Tibial artery (tissue), 4 donors: ENCODE results near the gene ALAD.

Experiments used
- DNase-seq, 2 donors: peaks; one replicate each; pipeline ENCODE4 v3.0.0-alpha.2; 2019
- H3K27ac ChIP-seq, 2 donors: fragments of 200-600 bp; sonication (generic) in 1 of 2; 1 replicate in 1 of 2; 2 replicates in 1 of 2; pipeline ENCODE4 v1.5.1; 2018 to 2019; ENCODE audit warnings: mild to moderate bottlenecking in 1 of 2
- H3K27me3 ChIP-seq, 2 donors: fragments of 200-600 bp; sonication (generic) in 1 of 2; one replicate each; pipeline versions ENCODE4 v1.5.1 to v1.6.0; 2016 to 2019
- H3K36me3 ChIP-seq, 3 donors: fragments of 200-600 bp; sonication (generic) in 2 of 3; one replicate each; pipeline ENCODE4 v1.5.1; 2016 to 2019; ENCODE audit warnings: mild to moderate bottlenecking in 2 of 3
- H3K4me1 ChIP-seq, 4 donors: fragments of 200-600 bp; sonication (generic) in 2 of 4; 1 replicate in 3 of 4; 2 replicates in 1 of 4; pipeline ENCODE4 v1.5.1; 2016 to 2019
- H3K4me3 ChIP-seq, 2 donors: fragments of 200-600 bp; sonication (generic) in 1 of 2; 1 replicate in 1 of 2; 2 replicates in 1 of 2; pipeline ENCODE4 v1.5.1; 2018 to 2019; ENCODE audit warnings: mild to moderate bottlenecking in 2 of 2
- H3K9me3 ChIP-seq, 3 donors: fragments of 200-600 bp; sonication (generic) in 1 of 3; one replicate each; pipeline ENCODE4 v1.5.1; 2016 to 2019
- intact Hi-C: fragments of 100-400 bp; cut with DNase I; formaldehyde crosslinking; loops from one replicate; pipeline ENCODE4 v1.15.0; 2023; ENCODE audit warnings: low total_unique reads
- TF ChIP-seq, protein P1 (sequence below), 2 experiments: fragments of 200-600 bp in 1 of 2; fragments of 450-650 bp in 1 of 2; IDR thresholded peaks; one replicate each; pipeline ENCODE4 v1.5.1; 2017 to 2019; ENCODE audit warnings: antibody characterized with exemption in 2 of 2, mild to moderate bottlenecking in 1 of 2, moderate library complexity in 1 of 2

Gene ALAD

DNA sequence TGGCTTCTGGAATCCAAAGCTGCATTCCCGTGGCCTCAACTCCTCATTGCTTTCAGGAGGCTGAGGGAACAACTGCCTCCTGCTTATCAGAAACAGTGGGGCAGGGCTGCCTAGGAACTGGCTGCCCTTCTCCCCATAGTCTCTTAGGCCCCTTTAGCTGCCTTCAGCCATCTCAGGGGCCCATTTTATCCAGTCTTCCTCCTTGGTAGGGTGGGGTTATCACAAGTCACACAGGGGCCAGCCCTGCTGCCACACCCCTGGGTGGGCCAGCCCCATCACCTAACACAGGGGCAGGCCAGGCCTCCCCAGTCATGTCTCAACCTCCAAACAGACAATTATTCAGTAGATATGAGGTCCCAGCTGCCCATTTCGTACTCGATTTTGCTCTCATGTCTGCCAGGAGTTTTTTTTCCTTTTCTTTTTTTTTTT is 3.9 kb downstream of the ALAD start:
- H3K27ac ChIP-seq = no peak overlapping the region

DNA sequence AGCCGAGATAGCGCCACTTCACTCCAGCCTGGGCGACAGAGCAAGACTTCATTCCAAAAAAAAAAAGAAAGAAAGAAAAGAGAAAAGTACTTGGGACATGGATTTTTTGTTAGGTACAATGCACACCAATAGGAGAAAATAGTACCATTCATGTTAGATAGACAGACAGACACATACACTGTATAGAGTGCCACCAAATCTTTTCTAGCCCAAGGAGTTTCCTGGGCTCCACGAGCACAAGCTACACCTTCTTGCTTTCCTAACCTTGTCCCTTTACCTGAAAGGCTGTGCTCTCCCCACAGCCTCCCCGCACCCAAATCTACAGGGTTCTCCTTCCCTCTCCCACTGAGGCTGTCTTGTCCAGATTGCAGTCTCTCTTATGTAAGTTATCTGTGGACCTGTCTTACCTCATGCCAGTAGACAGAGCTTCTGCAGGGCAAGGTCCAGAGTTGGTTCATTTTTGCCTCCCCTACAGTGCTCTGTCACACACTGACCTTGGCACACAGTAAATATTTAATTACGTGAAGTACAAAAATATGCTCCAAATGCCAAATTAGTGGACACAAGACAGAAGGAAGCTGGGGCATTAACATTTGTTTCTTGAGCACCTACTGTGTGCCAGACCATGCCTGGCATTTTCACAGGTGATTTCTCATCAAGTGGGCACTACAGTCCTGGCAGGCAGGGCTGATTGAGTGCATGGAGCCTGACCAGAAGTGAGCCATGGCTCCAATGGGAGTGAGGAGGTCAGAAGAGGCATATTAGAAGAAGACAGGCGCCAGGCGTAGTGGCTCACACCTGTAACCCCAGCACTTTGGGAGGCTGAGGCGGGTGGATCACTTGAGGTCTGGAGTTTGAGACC is 5.9 kb downstream of the ALAD start:
- Histone ChIP-seq H3K27me3 (no peaks in the 10 kb centered on the region), H3K4me1 (peaks cover 0 to 22% (median 8%) of the 10 kb centered on the region in 4 donors), H3K27ac (no peak overlapping the region), H3K36me3 (peaks cover 21 to 34% (median 24%) of the 10 kb centered on the region in 3 donors), H3K4me3 (no peak overlapping the region), H3K9me3 (no peaks in the 10 kb centered on the region)
- no peak for DNase-seq
- TF ChIP-seq, protein P1, sequence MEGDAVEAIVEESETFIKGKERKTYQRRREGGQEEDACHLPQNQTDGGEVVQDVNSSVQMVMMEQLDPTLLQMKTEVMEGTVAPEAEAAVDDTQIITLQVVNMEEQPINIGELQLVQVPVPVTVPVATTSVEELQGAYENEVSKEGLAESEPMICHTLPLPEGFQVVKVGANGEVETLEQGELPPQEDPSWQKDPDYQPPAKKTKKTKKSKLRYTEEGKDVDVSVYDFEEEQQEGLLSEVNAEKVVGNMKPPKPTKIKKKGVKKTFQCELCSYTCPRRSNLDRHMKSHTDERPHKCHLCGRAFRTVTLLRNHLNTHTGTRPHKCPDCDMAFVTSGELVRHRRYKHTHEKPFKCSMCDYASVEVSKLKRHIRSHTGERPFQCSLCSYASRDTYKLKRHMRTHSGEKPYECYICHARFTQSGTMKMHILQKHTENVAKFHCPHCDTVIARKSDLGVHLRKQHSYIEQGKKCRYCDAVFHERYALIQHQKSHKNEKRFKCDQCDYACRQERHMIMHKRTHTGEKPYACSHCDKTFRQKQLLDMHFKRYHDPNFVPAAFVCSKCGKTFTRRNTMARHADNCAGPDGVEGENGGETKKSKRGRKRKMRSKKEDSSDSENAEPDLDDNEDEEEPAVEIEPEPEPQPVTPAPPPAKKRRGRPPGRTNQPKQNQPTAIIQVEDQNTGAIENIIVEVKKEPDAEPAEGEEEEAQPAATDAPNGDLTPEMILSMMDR (IDR thresholded peaks at IDR 0.05) = no peak
- intact Hi-C loops = no loop called here

More for the DNA sequence above, 3.9 kb downstream of the ALAD start:
- H3K27me3 ChIP-seq = no peaks in the 10 kb centered on the region
- TF ChIP-seq, protein P1 (IDR thresholded peaks at IDR 0.05) = no peak
- DNase-seq = no peak
- no peaks in the 10 kb centered on the region for H3K9me3 ChIP-seq
- intact Hi-C loops = no loop called here
- peaks cover 4 to 14% (median 4%) of the 10 kb centered on the region in 3 donors for H3K36me3 ChIP-seq
- peaks cover 0 to 34% (median 17%) of the 10 kb centered on the region in 4 donors for H3K4me1 ChIP-seq
- H3K4me3 ChIP-seq = no peak overlapping the region

DNA sequence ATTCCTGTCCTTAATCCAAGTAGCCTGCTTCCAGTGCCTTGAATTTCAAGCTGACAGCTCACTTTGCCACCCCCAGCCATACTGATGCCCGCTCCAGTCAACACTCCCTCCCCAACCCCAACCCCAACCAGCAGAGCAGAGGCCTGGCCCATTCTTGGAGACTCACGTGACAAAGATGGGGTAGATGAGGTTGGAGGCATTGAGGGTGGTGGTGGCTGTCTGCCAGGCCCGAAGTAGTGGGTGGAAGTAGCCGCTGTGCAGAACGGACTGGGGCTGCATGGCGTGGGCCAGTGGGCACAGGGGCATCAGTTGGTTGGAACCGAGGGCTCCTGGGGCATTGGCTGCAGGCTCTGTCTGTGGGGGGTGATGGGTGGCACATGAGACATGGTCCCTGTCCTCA is 7.8 kb downstream of the ALAD start:
- no peaks in the 10 kb centered on the region for H3K9me3 ChIP-seq
- H3K4me1 ChIP-seq = peaks cover 0 to 3% (median 0%) of the 10 kb centered on the region in 4 donors
- intact Hi-C loops = no loop called here
- DNase-seq = no peak
- TF ChIP-seq, protein P1 (IDR thresholded peaks at IDR 0.05) = no peak
- no peak overlapping the region for H3K4me3 ChIP-seq
- H3K27me3 ChIP-seq = no peaks in the 10 kb centered on the region
- H3K36me3 ChIP-seq = peaks cover 36 to 53% (median 44%) of the 10 kb centered on the region in 3 donors
- no peak overlapping the region for H3K27ac ChIP-seq

DNA sequence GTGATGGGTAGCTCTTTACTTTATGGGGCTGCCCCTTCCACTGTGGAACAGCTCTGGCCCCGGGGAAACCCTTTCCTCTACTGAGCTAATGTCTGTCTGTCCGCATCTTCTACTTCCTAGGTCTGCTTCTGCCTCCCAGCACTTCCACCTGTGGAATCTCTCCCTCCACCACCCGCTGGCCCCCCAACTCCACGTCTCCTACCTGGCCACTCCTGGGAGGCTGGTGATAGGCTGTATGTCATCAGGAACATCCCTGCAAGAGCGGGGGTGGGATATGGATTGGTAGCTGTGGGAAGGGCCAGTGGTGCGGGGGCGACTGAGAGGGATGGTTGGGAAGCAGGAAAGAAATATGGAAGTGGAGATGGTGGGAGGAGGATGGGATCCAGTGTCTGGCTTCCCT is 9.2 kb downstream of the ALAD start:
- Histone ChIP-seq H3K4me1 (no peaks in the 10 kb centered on the region), H3K4me3 (no peak overlapping the region), H3K36me3 (peaks cover 37 to 67% (median 57%) of the 10 kb centered on the region in 3 donors), H3K27ac (no peak overlapping the region), H3K9me3 (no peaks in the 10 kb centered on the region), H3K27me3 (no peaks in the 10 kb centered on the region)
- intact Hi-C loops = no loop called here
- TF ChIP-seq, protein P1 (IDR thresholded peaks at IDR 0.05) = no peak
- no peak for DNase-seq

DNA sequence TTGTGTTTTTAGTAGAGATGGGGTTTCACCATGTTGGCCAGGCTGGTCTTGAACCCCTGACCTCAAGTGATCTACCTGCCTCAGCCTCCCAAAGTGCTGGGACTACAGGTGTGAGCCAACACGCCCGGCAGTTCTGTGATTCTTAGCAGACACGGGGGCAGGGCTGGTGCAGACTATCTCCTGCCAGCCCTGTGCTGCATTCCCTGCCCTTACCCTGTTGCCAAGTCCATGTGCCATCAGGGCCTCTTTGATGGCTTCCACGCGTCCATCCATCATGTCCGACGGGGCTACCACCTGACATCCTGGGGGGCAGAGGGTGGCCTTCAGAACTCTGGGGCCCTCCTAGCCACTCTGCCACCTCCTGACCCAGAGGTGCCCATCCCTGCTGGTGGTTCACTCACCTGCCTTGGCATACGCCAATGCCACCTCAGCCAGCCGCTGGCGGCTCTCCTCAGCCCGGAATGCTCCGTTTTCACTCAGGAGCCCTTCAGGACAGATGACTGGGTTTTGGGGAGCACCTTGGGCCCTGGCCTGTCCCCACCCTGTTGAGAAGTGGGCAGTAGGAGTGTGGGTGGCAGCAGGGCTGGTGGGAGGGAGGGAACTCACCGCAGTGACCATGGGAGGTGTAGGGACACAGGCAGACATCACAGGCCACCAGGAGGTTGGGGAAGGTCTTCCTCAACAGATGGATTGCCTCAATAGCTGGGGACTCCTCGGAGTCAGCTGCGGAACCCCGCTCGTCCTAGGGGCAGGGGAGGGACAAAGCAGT is 10.7 kb downstream of the ALAD start:
- TF ChIP-seq, protein P1 (IDR thresholded peaks at IDR 0.05) = no peak
- Histone ChIP-seq H3K27me3 (no peaks in the 10 kb centered on the region), H3K27ac (no peak overlapping the region), H3K4me3 (no peak overlapping the region), H3K4me1 (no peaks in the 10 kb centered on the region), H3K36me3 (peaks cover 41 to 74% (median 61%) of the 10 kb centered on the region in 3 donors), H3K9me3 (no peaks in the 10 kb centered on the region)
- intact Hi-C loops = no loop called here
- DNase-seq = no peak
